ENCODE measurements around the gene AFAP1L2.

GRCh38 chr10:114311023-114311422, 93.3 kb downstream of the AFAP1L2 start:
- TF ChIP-seq CTCF (conservative IDR thresholded peaks at IDR 0.05; ENCODE audit: low read length) (no peak), EZH2phosphoT487 (IDR thresholded peaks at IDR 0.05; ENCODE audit: borderline replicate concordance, low read depth, low read length) (no peak)
